ENCODE measurements around the gene WAC. TPM values are rescaled to one million over a fixed set of nuclear protein-coding genes. Genes with fewer than 3 reads are reported as not detected.

The WAC gene
- total and polyA plus RNA-seq, 9 of the 15 experiments (the other 6 are each of a cell fraction or from before 2014, with no cell fraction given), result 24.8 to 123 (median 78.2) TPM

DNA sequence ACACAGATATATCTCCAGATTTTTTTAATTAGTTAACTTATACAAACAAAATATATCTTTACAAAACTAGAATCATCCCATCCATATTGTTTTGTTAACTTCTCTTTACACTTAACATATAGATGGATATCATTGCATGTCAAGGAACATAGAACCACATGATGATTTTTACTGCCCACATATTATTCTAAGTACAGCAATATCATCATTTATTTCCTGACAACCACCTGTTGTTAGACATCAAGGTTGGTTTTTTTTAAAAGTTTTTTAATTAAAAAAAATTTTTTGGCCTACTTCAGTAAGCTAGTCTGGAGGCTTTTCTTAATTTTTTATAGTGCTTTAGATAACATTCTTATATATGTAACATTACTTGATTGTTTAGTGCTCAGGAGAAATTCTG, 105.5 kb downstream of the WAC start:
- no peak overlapping the region for H3K9ac ChIP-seq (ENCODE audit: insufficient read depth in 1 of 2, low read depth in 2 of 2, low read length in 2 of 2)
- H2AFZ ChIP-seq (ENCODE audit: low read depth, low read length), result no peak overlapping the region
- peaks cover 10 to 32% of the 10 kb centered on the region in 2 experiments for H3K27me3 ChIP-seq (ENCODE audit: control insufficient read depth in 2 of 2, insufficient read depth in 2 of 2, low read length in 2 of 2)
- H3K9me3 ChIP-seq (replicated peaks; ENCODE audit: control insufficient read depth, insufficient read depth, low read depth, low read length), result no peaks in the 10 kb centered on the region
- no TSS peak for BruUV-seq (replicated peaks)
- TF ChIP-seq SIN3A (IDR thresholded peaks at IDR 0.05; ENCODE audit: borderline replicate concordance in 2 of 2, control insufficient read depth in 1 of 2, low read depth in 2 of 2, low read length in 2 of 2), result no peak
- TF ChIP-seq PHF20 (IDR thresholded peaks at IDR 0.05; ENCODE audit: partially characterized antibody), result no peak
- no peak for TF ChIP-seq CSDE1 (IDR thresholded peaks at IDR 0.05)
- TF ChIP-seq, protein P1, sequence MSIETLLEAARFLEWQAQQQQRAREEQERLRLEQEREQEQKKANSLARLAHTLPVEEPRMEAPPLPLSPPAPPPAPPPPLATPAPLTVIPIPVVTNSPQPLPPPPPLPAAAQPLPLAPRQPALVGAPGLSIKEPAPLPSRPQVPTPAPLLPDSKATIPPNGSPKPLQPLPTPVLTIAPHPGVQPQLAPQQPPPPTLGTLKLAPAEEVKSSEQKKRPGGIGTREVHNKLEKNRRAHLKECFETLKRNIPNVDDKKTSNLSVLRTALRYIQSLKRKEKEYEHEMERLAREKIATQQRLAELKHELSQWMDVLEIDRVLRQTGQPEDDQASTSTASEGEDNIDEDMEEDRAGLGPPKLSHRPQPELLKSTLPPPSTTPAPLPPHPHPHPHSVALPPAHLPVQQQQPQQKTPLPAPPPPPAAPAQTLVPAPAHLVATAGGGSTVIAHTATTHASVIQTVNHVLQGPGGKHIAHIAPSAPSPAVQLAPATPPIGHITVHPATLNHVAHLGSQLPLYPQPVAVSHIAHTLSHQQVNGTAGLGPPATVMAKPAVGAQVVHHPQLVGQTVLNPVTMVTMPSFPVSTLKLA (conservative IDR thresholded peaks at IDR 0.05), result no peak
- TF ChIP-seq HLTF (IDR thresholded peaks at IDR 0.05), result no peak
- TF ChIP-seq, protein P2, sequence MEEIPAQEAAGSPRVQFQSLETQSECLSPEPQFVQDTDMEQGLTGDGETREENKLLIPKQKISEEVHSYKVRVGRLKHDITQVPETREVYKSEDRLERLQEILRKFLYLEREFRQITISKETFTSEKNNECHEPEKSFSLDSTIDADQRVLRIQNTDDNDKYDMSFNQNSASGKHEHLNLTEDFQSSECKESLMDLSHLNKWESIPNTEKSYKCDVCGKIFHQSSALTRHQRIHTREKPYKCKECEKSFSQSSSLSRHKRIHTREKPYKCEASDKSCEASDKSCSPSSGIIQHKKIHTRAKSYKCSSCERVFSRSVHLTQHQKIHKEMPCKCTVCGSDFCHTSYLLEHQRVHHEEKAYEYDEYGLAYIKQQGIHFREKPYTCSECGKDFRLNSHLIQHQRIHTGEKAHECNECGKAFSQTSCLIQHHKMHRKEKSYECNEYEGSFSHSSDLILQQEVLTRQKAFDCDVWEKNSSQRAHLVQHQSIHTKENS (CRISPR knock-in tag; IDR thresholded peaks at IDR 0.05), result no peak
- no peak for TF ChIP-seq TBP (optimal IDR thresholded peaks at IDR 0.05; ENCODE audit: low read depth, low read length)
- TF ChIP-seq CBX8 (IDR thresholded peaks at IDR 0.05; ENCODE audit: borderline replicate concordance, extremely low read depth, low read depth, low read length, poor library complexity, severe bottlenecking), result no peak
- no peak for TF ChIP-seq HEY1 (CRISPR knock-in tag; IDR thresholded peaks at IDR 0.05; ENCODE audit: borderline replicate concordance)
- no peak for TF ChIP-seq CEBPG (CRISPR knock-in tag; IDR thresholded peaks at IDR 0.05)
- TF ChIP-seq CEBPG (tag; conservative IDR thresholded peaks at IDR 0.05 in 1 of 2, IDR thresholded peaks at IDR 0.05 in 1 of 2), result no peak
- no peak for TF ChIP-seq MTA1 (IDR thresholded peaks at IDR 0.05; ENCODE audit: borderline replicate concordance)
- TF ChIP-seq ZNF75A (CRISPR knock-in tag; IDR thresholded peaks at IDR 0.05), result no peak
- POLR2A ChIA-PET, result interaction anchor here (0.6 to 0.7 kb wide), 2 partner anchors 14 to 181 kb away, joined by 3 to 5 read pairs; no protein-coding TSS in a partner anchor
- no peak overlapping the region for H3K27ac ChIP-seq (ENCODE audit: extremely low read depth, low read depth, low read length)
- H3K36me3 ChIP-seq (ENCODE audit: control insufficient read depth, insufficient read depth, low read length), result no peaks in the 10 kb centered on the region
- H3K4me1 ChIP-seq (replicated peaks in 1 of 2; ENCODE audit: control insufficient read depth in 2 of 2, insufficient read depth in 2 of 2, low read length in 2 of 2), result no peaks in the 10 kb centered on the region
- H3K4me3 ChIP-seq, result no peak overlapping the region
- no peak for FAIRE-seq
- no peak overlapping the region for H3K4me2 ChIP-seq (ENCODE audit: insufficient read depth, low read length)
- in situ Hi-C loops (cut with MboI) (loop anchor here (10.0 kb wide), 1 partner anchor 666 kb away; no protein-coding TSS in a partner anchor), intact Hi-C loops (cut with micrococcal nuclease) (no loop called here)
- no peak for ATAC-seq
- no peaks in the 10 kb centered on the region for H3K79me2 ChIP-seq (ENCODE audit: control insufficient read depth, insufficient read depth, low read length)
- no peak for DNase-seq (ENCODE audit: extremely low read depth in 1 of 4, low spot score in 3 of 4)
- no peaks in the 10 kb centered on the region for H4K20me1 ChIP-seq (replicated peaks; ENCODE audit: control insufficient read depth, insufficient read depth, low read length)
- H3K9me1 ChIP-seq (ENCODE audit: control insufficient read depth, insufficient read depth, low read length), result no peaks in the 10 kb centered on the region
- CTCF ChIA-PET (ENCODE audit: low intra/inter-chr PET ratio), result no interaction called here

All from K562 (cell line).